ENCODE data around the gene IL23R. TPM values are rescaled to one million over a fixed set of nuclear protein-coding genes. Genes with fewer than 3 reads are reported as not detected.

IL23R gene
- total RNA-seq, 4 donors from 2014 or later = under 0.01 to 0.22 TPM; not detected in 2

DNA sequence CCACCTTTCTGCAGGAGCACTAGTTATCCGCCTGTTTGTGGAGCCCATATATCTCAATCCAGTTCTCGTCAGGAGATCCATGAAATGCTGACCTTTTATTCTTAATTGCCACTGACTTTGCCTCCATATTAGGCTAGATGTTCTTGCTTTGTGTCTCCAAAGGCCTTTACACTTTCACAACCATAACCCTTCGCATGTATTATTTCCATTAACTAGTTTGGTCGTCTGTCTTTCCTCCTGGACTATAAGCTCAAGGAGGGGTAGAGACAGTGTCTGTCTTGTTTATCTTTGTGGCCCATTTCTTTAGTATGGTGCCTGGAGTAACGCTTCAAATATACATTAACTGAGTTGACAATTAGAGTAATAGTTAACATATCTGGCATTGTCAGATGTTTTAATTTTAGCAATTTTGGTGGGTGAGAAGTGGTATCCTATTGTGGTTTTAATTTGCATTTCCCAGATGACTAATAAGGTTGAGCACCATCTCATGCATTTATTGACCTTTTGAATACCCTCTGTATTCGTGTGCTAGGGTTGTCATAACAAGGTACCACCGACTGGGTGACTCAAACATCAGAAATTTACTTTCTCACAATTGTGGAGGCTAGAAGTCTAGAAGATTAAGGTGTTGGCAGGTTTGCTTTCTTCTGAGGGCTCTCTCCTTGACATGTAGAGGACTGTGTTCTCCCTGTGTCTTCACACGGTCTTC is 119.7 kb downstream of the IL23R start:
- H3K27ac ChIP-seq = no peak overlapping the region
- H3K9me3 ChIP-seq = no peaks in the 10 kb centered on the region
- no peak overlapping the region for H3K4me3 ChIP-seq
- TF ChIP-seq POLR2A (IDR thresholded peaks at IDR 0.05) = no peak
- TF ChIP-seq, protein P1, sequence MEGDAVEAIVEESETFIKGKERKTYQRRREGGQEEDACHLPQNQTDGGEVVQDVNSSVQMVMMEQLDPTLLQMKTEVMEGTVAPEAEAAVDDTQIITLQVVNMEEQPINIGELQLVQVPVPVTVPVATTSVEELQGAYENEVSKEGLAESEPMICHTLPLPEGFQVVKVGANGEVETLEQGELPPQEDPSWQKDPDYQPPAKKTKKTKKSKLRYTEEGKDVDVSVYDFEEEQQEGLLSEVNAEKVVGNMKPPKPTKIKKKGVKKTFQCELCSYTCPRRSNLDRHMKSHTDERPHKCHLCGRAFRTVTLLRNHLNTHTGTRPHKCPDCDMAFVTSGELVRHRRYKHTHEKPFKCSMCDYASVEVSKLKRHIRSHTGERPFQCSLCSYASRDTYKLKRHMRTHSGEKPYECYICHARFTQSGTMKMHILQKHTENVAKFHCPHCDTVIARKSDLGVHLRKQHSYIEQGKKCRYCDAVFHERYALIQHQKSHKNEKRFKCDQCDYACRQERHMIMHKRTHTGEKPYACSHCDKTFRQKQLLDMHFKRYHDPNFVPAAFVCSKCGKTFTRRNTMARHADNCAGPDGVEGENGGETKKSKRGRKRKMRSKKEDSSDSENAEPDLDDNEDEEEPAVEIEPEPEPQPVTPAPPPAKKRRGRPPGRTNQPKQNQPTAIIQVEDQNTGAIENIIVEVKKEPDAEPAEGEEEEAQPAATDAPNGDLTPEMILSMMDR (IDR thresholded peaks at IDR 0.05) = no peak
- no peaks in the 10 kb centered on the region for H3K36me3 ChIP-seq
- 68 to 71% methylated on average over 8 of the region's 8 CpGs for WGBS, 2 donors
- no peaks in the 10 kb centered on the region for H3K27me3 ChIP-seq
- H3K4me1 ChIP-seq = no peaks in the 10 kb centered on the region
- intact Hi-C loops (cut with DNase I) = no loop called here
- DNase-seq = no peak

GRCh38 chr1:67290236-67290635 is 124.0 kb downstream of the IL23R start:
- no peak for DNase-seq
- Histone ChIP-seq H3K4me3 (no peak overlapping the region), H3K4me1 (no peaks in the 10 kb centered on the region), H3K27ac (no peak overlapping the region), H3K36me3 (no peaks in the 10 kb centered on the region), H3K27me3 (no peaks in the 10 kb centered on the region), H3K9me3 (no peaks in the 10 kb centered on the region)
- TF ChIP-seq POLR2A (IDR thresholded peaks at IDR 0.05) = no peak
- TF ChIP-seq, protein P1 (IDR thresholded peaks at IDR 0.05) = no peak
- intact Hi-C loops (cut with DNase I) = no loop called here
- WGBS, 2 donors = 46 to 67% methylated on average over 4 of the region's 4 CpGs

DNA sequence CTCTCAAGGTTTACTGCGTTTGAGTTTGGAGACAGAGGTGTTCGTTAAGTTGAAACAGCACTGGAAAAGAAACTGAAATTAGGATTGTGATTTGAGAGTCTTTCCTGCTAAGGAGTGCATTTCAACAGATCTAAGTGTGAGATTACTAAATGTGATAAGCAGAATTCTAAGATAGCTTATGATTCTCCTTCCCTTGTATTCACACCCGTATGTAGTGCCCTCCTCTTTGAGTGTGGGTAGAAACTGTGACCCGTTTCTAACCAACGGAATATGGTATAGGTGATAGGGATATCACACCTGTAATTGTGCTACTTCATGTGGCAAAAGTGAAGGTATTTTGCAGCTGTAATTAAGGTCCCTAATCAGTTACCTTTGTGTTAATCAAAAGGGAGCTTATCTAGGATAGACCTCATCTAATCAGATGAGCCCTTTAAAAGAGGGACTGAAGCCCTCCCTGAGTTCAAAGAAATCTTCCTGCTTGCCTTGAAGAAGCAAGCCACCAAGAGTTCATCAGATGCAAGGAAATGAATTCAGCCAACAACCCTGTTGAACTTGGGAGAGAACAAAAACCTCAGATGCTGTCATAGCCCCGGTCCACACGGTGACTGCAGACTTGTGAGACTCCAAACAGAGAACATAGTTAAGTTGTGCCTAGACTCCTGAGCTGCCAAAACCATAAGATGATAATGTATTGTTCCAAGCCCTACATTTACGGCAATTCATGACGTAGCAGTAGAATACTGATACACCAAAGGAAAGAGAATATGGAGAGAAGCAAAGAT is 128.8 kb downstream of the IL23R start:
- no peak for DNase-seq
- no peaks in the 10 kb centered on the region for H3K9me3 ChIP-seq
- H3K36me3 ChIP-seq = no peaks in the 10 kb centered on the region
- no peak overlapping the region for H3K27ac ChIP-seq
- intact Hi-C loops (cut with DNase I) = no loop called here
- H3K27me3 ChIP-seq = no peaks in the 10 kb centered on the region
- no peaks in the 10 kb centered on the region for H3K4me1 ChIP-seq
- 87 to 91% methylated on average over 8 to 9 of the region's 9 CpGs for WGBS, 2 donors
- H3K4me3 ChIP-seq = no peak overlapping the region
- TF ChIP-seq, protein P1 (IDR thresholded peaks at IDR 0.05) = no peak
- no peak for TF ChIP-seq POLR2A (IDR thresholded peaks at IDR 0.05)

GRCh38 chr1:67298762-67299161 is 132.5 kb downstream of the IL23R start:
- Histone ChIP-seq H3K4me3 (no peak overlapping the region), H3K4me1 (no peaks in the 10 kb centered on the region), H3K9me3 (no peaks in the 10 kb centered on the region), H3K36me3 (no peaks in the 10 kb centered on the region), H3K27me3 (no peaks in the 10 kb centered on the region), H3K27ac (no peak overlapping the region)
- TF ChIP-seq POLR2A (IDR thresholded peaks at IDR 0.05) = no peak
- TF ChIP-seq, protein P1 (IDR thresholded peaks at IDR 0.05) = no peak
- intact Hi-C loops (cut with DNase I) = no loop called here
- DNase-seq = no peak
- WGBS, 2 donors = 47 to 56% methylated on average over 2 of the region's 2 CpGs

DNA sequence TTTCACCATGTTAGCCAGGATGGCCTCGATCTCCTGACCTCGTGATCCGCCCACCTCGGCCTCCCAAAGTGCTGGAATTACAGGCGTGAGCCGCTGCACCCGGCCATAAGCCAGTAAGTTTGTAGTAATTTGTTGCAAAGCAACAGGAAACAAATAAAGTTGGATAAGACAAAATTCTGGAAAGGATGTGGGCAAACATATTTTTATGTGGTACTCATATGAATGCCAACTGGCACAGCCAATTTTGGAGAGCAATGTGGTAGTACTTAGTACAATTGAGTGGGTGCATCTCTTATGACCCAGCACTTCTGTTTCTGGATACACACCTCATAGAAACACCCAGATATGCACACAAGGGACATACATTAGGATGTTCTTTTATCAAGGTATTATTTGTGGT is 133.0 kb downstream of the IL23R start:
- Histone ChIP-seq H3K36me3 (no peaks in the 10 kb centered on the region), H3K4me1 (no peaks in the 10 kb centered on the region), H3K27ac (no peak overlapping the region), H3K27me3 (no peaks in the 10 kb centered on the region), H3K4me3 (no peak overlapping the region), H3K9me3 (no peaks in the 10 kb centered on the region)
- intact Hi-C loops (cut with DNase I) = no loop called here
- DNase-seq = no peak
- TF ChIP-seq, protein P1 (IDR thresholded peaks at IDR 0.05) = no peak
- TF ChIP-seq POLR2A (IDR thresholded peaks at IDR 0.05) = no peak
- WGBS, 2 donors = 80 to 100% methylated on average over 2 to 7 of the region's 7 CpGs
